Caco-2 (cell line): ENCODE data around the gene ZC3HAV1L. TPM values are rescaled to one million over a fixed set of nuclear protein-coding genes. Genes with fewer than 3 reads are reported as not detected.

Experiments
- BruUV-seq: library from RNA; stranded (reverse); fragments of 400-500 nt; replicated peaks from 2 replicates; lab custom pipeline; 2021; lab: Mats Ljungman, UMichigan
- CTCF ChIA-PET: fragments of 300-600 bp; sonication (Branson Sonifier 250); formaldehyde crosslinking; loops from one replicate; lab custom pipeline; 2022; ENCODE audit warnings: antibody characterized with exemption; lab: Charles Lee
- POLR2A ChIA-PET: fragments of 300-600 bp; sonication (Branson Sonifier 250); formaldehyde crosslinking; loops from one replicate; lab custom pipeline; 2022; ENCODE audit warnings: antibody characterized with exemption; lab: Charles Lee
- DNase-seq, 2 experiments: peaks; one replicate each; pipeline versions ENCODE4 v3.0.0 to v3.0.0-alpha.2; 2020 to 2022
- H3K27me3 ChIP-seq: replicated peaks from 2 replicates; pipeline ENCODE4 v1.6.0; 2011; ENCODE audit warnings: low read length; ENCODE audit not compliant: control insufficient read depth, insufficient read depth
- H3K36me3 ChIP-seq: 2 replicates; pipeline ENCODE4 v1.5.1; 2011; ENCODE audit warnings: low read length; ENCODE audit not compliant: control insufficient read depth, insufficient read depth
- H3K4me1 ChIP-seq: fragments of 250-450 bp; sonication (Bioruptor Pico); 2 replicates; pipeline ENCODE4 v1.5.1; 2020; ENCODE audit warnings: mild to moderate bottlenecking
- H3K4me3 ChIP-seq: 2 replicates; pipeline ENCODE4 v1.5.1; 2011; ENCODE audit warnings: low read depth, mild to moderate bottlenecking, control low read depth, low read length
- H3K9me3 ChIP-seq: fragments of 250-450 bp; sonication (Bioruptor Pico); 2 replicates; pipeline ENCODE4 v1.5.1; 2020; ENCODE audit warnings: mild to moderate bottlenecking, moderate library complexity
- H3K27ac Mint-ChIP-seq: one replicate; pipeline ENCODE4 v1.8.0; 2022; ENCODE audit warnings: mixed read lengths; ENCODE audit not compliant: unreplicated experiment
- H3K27me3 Mint-ChIP-seq: one replicate; pipeline ENCODE4 v1.8.0; 2022; ENCODE audit warnings: mixed read lengths; ENCODE audit not compliant: insufficient read depth, unreplicated experiment
- H3K36me3 Mint-ChIP-seq: one replicate; pipeline ENCODE4 v1.8.0; 2022; ENCODE audit warnings: mild to moderate bottlenecking, mixed read lengths; ENCODE audit not compliant: insufficient read depth, unreplicated experiment
- H3K4me1 Mint-ChIP-seq: one replicate; pipeline ENCODE4 v1.8.0; 2022; ENCODE audit warnings: low read depth, mixed read lengths; ENCODE audit not compliant: unreplicated experiment
- H3K4me3 Mint-ChIP-seq: one replicate; pipeline ENCODE4 v1.8.0; 2022; ENCODE audit warnings: mild to moderate bottlenecking, moderate library complexity, mixed read lengths; ENCODE audit not compliant: unreplicated experiment
- H3K9me3 Mint-ChIP-seq: one replicate; pipeline ENCODE4 v1.8.0; 2022; ENCODE audit warnings: mixed read lengths; ENCODE audit not compliant: unreplicated experiment
- CTCF ChIP-seq, 2 experiments: fragments of 200-600 bp in 1 of 2; IDR thresholded peaks; 1 replicate in 1 of 2; 2 replicates in 1 of 2; pipeline versions ENCODE4 v1.5.1 to v1.8.0; 2011 to 2022; ENCODE audit warnings: antibody characterized with exemption in 1 of 2, control low read depth in 1 of 2, inconsistent platforms in 1 of 2, low read depth in 1 of 2, low read length in 1 of 2, mild to moderate bottlenecking in 1 of 2, moderate library complexity in 1 of 2; ENCODE audit not compliant: insufficient read depth in 1 of 2, severe bottlenecking in 1 of 2, unreplicated experiment in 1 of 2
- intact Hi-C: fragments of 100-400 bp; cut with micrococcal nuclease; formaldehyde crosslinking; loops from one replicate; pipeline ENCODE4 v1.10.0; 2022; ENCODE audit not compliant: unreplicated experiment
- total RNA-seq: library from RNA; stranded (reverse); gene quantifications from 2 replicates; pipeline ENCODE4 v1.2.3, GENCODE V29; 2022

The ZC3HAV1L gene
- total RNA-seq, 1 experiment from 2014 or later = 24.6 TPM

- DNase-seq = no peak
- ChIA-PET POLR2A (no interaction called here), CTCF (no interaction called here)
- no peaks in the 10 kb centered on the region for H3K9me3 Mint-ChIP-seq
- BruUV-seq = no TSS peak
- no peaks in the 10 kb centered on the region for H3K4me1 ChIP-seq
- intact Hi-C loops = no loop called here
- H3K36me3 ChIP-seq = no peaks in the 10 kb centered on the region
- H3K27me3 Mint-ChIP-seq = no peaks in the 10 kb centered on the region
- no peaks in the 10 kb centered on the region for H3K4me1 Mint-ChIP-seq
- H3K4me3 ChIP-seq = no peak overlapping the region
- no peaks in the 10 kb centered on the region for H3K27me3 ChIP-seq
- H3K4me3 Mint-ChIP-seq = no peak overlapping the region
- peaks cover 68% of the 10 kb centered on the region for H3K36me3 Mint-ChIP-seq
- H3K27ac Mint-ChIP-seq = no peak overlapping the region
- no peak for TF ChIP-seq CTCF (IDR thresholded peaks at IDR 0.05; ENCODE audit: insufficient read depth in 1 of 2, low read depth in 1 of 2, low read length in 1 of 2, severe bottlenecking in 1 of 2, unreplicated experiment in 1 of 2)
- no peaks in the 10 kb centered on the region for H3K9me3 ChIP-seq
These were observed 45.1 kb upstream of the ZC3HAV1L start for GRCh38 chr7:139080905-139081304.

- no TSS peak for BruUV-seq
- intact Hi-C loops = no loop called here
- ChIA-PET CTCF (no interaction called here), POLR2A (no interaction called here)
- TF ChIP-seq CTCF (IDR thresholded peaks at IDR 0.05; ENCODE audit: insufficient read depth in 1 of 2, low read depth in 1 of 2, low read length in 1 of 2, severe bottlenecking in 1 of 2, unreplicated experiment in 1 of 2) = no peak
- Histone ChIP-seq H3K27me3 (no peaks in the 10 kb centered on the region), H3K9me3 (no peaks in the 10 kb centered on the region), H3K4me1 (no peaks in the 10 kb centered on the region), H3K36me3 (no peaks in the 10 kb centered on the region), H3K4me3 (no peak overlapping the region)
- Mint-ChIP-seq H3K27ac (no peak overlapping the region), H3K27me3 (no peaks in the 10 kb centered on the region), H3K4me3 (no peak overlapping the region), H3K36me3 (peaks cover 60% of the 10 kb centered on the region), H3K4me1 (no peaks in the 10 kb centered on the region), H3K9me3 (no peaks in the 10 kb centered on the region)
- no peak for DNase-seq
These were observed 44.0 kb upstream of the ZC3HAV1L start for GRCh38 chr7:139079861-139080260.

- no peaks in the 10 kb centered on the region for H3K36me3 ChIP-seq
- no peaks in the 10 kb centered on the region for H3K9me3 ChIP-seq
- no peak overlapping the region for H3K4me3 Mint-ChIP-seq
- ChIA-PET POLR2A (no interaction called here), CTCF (no interaction called here)
- H3K27me3 Mint-ChIP-seq = no peaks in the 10 kb centered on the region
- BruUV-seq = no TSS peak
- no peaks in the 10 kb centered on the region for H3K4me1 ChIP-seq
- DNase-seq = no peak
- peaks cover 61% of the 10 kb centered on the region for H3K36me3 Mint-ChIP-seq
- H3K9me3 Mint-ChIP-seq = no peaks in the 10 kb centered on the region
- intact Hi-C loops = no loop called here
- no peak overlapping the region for H3K4me3 ChIP-seq
- no peaks in the 10 kb centered on the region for H3K27me3 ChIP-seq
- H3K4me1 Mint-ChIP-seq = no peaks in the 10 kb centered on the region
- TF ChIP-seq CTCF (IDR thresholded peaks at IDR 0.05; ENCODE audit: insufficient read depth in 1 of 2, low read depth in 1 of 2, low read length in 1 of 2, severe bottlenecking in 1 of 2, unreplicated experiment in 1 of 2) = no peak
- no peak overlapping the region for H3K27ac Mint-ChIP-seq
These were observed 43.1 kb upstream of the ZC3HAV1L start for GRCh38 chr7:139078911-139079310.
